IPS-18c (cell line): ENCODE data around the gene UBE2E2.

Experiments used
- H3K4me3 ChIP-seq: 2 replicates; pipeline ENCODE4 v1.7.0; 2013; ENCODE audit warnings: low read depth, mild to moderate bottlenecking, low read length, moderate library complexity; ENCODE audit not compliant: insufficient read depth
- H3K9me3 ChIP-seq: one replicate; pipeline ENCODE4 v1.6.1; 2013; ENCODE audit warnings: mild to moderate bottlenecking, low read length, moderate library complexity; ENCODE audit not compliant: control insufficient read depth, insufficient read depth

UBE2E2 gene

DNA sequence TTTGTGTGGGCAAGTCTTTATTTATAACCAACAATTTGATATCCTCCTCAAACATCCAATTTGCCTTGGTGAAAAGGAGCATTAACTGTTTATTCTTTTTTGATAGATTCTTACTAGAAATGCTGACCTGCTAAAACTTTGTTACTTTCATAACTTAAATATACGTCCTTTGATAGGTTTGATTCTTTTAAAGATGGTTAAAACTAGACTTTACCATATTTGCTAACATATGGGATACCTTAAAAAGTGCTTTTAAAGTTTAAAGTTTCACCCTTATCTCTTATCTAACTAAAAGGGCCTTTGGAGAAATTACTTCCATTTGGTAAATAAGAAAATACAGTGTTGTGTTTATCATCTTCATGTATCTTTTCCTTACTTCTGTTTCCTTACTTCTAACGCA, 336.1 kb downstream of the UBE2E2 start:
- Histone ChIP-seq H3K4me3 (no peak overlapping the region), H3K9me3 (no peaks in the 10 kb centered on the region)

DNA sequence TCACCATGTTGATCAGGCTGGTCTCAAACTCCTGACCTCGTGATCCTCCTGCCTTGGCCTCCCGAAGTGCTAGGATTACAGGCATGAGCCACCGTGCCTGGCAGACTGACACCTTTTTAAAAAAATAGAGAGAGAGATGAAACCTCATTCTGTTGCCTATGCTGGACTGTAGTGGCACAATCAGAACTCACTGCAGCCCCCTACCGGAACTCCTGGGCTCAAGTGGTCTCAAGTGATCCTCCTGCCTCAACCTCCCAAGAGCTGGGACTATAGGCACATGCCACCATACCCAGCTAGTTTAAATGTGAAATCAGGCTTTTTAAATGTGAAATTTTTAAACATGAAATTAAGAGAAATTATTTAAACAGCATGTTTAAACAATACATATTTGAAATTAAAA, 337.5 kb downstream of the UBE2E2 start:
- H3K9me3 ChIP-seq = no peaks in the 10 kb centered on the region
- H3K4me3 ChIP-seq = no peak overlapping the region

DNA sequence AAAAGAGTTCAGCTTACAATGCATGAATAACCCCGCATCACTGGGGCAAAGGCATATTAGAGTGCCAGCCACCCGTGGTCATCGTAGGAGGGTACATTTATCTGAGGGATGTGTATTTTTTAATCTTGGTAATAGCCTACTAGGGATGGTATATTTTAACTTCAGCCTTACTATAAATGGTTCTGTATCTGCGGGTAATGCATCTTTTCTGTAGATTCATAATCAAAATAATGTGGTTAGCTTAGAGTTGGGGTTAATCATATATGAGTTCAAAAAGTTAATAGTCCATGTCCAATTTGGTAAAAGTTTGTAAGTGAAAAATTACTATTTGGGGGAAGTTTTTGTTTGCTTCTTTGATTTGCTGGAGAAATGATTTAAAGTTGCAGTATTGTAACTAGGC, 339.0 kb downstream of the UBE2E2 start:
- Histone ChIP-seq H3K9me3 (no peaks in the 10 kb centered on the region), H3K4me3 (no peak overlapping the region)

DNA sequence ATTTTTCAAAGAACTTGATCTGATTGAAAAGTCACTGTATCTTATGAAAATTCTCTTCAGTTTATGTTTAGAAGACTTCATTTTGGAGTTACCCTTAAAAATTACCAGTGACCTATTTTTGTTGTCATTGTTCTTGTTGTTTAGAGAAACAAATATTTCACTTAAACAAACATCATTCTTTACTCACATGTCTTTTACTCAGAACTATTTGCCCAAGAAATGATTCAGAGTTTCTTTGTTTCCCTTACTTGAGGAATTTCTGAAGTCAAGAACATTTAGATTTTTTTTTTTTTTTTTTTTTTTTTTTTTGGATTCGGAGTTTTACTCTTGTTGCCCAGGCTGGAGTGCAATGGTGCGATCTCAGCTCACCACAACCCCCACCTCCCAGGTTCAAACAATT, 343.1 kb downstream of the UBE2E2 start:
- Histone ChIP-seq H3K9me3 (no peaks in the 10 kb centered on the region), H3K4me3 (no peak overlapping the region)

DNA sequence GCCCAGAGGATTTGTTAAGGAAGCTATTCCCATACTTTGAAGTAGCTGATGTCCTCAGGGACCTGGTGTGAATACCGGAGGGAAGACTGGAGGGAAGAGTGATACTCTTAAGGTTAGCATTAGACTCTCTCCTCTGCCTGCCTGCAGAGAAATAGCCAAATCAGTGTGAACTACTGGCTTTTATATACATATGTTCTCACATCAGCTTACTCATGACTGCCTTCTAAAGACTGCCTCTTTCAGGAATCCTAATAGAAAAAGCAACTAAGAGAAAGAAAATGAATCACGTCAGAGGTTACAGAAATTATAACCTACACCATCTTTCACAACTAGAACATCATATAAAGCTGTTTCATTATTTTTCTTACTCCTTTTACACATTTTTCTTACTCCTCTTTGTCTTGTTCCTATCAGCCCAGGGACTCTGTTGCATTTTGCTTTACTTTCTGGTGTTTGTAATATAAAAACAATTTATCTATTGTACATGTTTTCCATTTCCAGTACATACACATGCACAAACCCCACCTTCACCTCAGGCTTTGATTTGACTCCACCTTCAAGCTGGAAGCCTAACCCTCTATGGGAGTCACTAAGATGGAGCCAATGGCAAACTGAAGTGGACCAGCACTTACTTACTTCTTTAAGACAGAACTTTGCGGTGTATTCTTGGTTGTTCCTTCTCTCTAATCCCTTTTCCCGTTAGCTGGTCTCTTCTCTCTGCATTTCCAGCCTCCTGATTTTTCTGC, 345.0 kb downstream of the UBE2E2 start:
- no peaks in the 10 kb centered on the region for H3K9me3 ChIP-seq
- H3K4me3 ChIP-seq = no peak overlapping the region

DNA sequence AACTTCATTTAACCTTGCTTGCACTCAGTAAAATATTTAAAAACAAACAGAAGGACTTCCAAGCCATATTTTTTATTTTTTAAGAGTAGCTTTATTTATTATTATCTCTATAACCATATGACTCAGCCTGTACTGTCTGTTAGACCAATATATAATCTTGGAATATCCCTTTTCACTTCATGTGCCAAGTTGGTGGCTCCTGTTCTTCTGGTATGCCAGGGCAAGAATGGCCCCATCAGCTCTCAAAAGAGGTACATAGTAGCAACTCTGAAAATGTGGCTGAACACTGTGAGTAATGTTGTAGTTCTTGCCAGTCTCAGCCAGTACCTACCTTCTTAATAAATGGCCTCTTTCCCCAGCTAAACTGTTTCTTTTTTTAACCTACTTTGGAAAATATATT, 345.6 kb downstream of the UBE2E2 start:
- no peaks in the 10 kb centered on the region for H3K9me3 ChIP-seq
- H3K4me3 ChIP-seq = no peak overlapping the region

DNA sequence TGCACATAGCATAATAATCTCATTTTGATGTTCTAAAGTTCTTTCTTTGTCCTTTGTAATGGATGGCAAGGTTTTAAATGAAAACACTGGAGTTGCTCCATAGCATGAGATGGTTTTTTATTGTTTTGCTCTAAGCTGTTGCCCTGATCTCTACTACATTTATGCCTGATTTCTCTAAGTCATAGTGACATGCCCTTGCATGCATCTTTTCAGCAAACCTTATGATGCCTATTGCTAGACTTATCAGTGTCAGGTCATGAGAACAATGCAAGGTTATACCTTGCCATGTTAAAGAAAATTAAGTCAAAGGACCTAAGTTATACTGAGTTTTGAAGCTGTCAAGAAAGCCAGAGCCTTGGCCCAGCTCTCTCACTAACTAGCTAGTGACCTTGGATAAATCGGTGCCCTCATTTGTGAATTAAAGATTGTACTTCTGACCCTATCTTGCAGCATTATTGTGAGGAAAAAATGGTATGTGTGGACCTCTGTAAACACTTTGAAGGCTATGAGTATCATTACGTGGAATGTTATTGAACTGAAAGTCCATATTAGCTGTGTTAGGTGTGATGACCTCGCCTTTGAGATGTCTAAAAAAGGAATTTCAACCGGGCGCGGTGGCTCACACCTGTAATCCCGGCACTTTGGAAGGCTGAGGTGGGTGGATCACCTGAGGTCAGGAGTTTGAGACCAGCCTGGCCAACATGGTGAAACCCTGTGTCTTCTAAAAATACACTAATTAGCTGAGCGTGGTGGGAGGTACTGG, 346.2 kb downstream of the UBE2E2 start:
- Histone ChIP-seq H3K9me3 (no peaks in the 10 kb centered on the region), H3K4me3 (no peak overlapping the region)

DNA sequence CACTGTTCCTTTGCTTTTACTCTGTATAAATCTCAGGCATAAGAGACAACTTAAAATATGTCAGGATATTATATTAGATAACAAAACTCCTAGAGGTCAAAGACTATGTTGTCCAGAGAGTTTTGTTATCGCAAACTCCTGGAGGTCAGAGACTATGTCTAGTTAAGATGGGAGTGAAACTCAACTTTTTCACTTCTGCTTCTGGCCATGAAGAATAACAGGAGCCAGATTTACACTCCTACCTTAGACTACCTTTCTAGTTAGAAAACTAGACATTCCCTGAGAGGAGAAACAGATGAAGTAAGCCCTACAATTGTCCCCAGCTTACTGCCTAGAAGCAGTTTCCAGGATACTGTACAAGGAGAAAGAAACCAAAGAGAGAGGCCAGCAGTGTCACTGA, 347.3 kb downstream of the UBE2E2 start:
- Histone ChIP-seq H3K4me3 (no peak overlapping the region), H3K9me3 (no peaks in the 10 kb centered on the region)

DNA sequence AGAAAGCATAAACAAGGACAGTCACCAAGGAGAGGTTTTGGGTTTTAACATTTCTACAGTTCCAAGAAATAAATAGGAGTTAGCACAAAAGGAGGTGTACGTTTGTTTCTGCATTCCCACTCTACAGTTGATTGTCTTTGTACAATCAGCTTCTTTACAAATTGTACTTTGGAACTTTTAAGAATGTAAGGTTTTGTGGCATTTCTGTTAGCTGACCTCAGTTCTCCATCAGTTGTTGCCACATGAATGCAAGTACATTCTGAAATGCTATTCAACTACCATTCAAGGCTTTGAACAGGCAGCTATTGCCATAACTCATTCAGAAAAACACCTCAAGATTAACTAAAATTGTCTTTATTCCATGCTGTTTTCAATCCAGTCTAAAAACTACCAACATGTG, 349.4 kb downstream of the UBE2E2 start:
- Histone ChIP-seq H3K4me3 (no peak overlapping the region), H3K9me3 (no peaks in the 10 kb centered on the region)

DNA sequence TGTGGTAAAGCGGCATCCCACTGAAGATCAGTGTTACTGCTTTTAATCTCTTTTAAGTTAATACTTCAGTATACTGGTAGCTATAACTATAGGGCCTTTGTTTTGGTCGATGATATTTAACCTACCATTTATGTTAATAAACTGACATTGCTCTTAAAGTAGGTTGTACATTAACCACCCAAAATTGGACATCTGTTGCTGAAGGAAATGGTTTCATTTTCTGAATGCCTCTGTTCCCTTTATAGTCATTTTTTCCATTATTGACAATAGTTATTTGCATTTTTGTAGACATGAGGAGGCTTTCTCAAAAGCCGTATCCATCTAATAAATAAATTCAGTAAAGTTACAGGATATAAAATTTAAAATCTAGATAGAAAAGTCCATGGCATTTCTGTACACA, 350.2 kb downstream of the UBE2E2 start:
- Histone ChIP-seq H3K4me3 (no peak overlapping the region), H3K9me3 (no peaks in the 10 kb centered on the region)

DNA sequence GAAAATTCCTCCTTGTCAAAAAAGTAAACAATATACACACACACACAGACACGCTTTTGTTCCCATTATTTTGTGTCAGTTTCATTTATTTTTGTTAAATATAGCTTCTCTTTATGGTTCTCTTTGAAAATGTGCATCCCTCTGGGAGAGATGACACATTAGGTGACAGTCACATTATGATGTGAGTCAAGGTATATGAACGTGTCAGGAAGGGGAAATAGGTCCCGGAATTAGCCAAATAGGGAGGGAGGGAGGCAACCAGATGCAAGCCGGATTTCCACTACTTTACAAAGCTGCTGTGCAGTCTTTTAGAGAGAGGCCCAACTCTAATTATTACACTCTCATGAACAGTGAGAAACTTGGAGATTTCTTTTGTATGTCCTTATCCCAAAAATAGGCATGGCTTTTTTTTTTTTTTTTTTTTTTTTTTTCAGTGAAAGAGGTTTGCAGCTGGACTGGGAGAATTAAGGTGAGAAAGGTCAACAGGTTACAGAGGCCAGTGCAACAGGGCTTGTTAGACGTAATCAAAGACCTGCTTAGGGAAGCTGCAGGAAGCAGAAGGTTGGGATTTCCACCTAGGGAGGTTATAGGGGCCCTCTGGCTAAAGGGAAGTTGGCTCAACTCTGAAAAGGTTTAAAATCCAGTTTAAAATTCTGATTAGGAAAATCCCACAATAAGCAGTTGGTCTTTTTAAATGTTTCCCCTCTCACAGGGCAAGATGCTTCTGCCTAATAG, 362.1 kb downstream of the UBE2E2 start:
- no peak overlapping the region for H3K4me3 ChIP-seq

DNA sequence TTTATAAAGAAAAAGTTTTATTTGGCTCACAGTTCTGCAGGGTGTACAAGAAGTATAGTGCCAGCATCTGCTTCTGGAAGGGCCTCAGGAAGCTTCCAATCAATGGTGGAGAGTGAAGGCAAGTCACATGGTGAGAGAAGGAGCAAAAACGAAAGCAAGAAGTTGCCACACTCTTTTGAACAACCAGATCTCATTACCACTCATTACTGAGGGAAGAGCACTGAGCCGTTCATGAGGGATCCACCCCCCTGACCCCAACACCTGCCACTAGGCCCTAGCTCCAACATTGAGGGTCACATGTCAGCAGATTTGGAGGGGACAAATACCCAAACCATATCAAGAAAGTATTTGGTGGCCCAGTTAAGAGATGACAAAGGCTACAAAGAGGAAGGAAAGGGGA, 363.4 kb downstream of the UBE2E2 start:
- H3K4me3 ChIP-seq = no peak overlapping the region
- no peaks in the 10 kb centered on the region for H3K9me3 ChIP-seq

More for the DNA sequence above, 362.1 kb downstream of the UBE2E2 start:
- H3K9me3 ChIP-seq = no peaks in the 10 kb centered on the region

DNA sequence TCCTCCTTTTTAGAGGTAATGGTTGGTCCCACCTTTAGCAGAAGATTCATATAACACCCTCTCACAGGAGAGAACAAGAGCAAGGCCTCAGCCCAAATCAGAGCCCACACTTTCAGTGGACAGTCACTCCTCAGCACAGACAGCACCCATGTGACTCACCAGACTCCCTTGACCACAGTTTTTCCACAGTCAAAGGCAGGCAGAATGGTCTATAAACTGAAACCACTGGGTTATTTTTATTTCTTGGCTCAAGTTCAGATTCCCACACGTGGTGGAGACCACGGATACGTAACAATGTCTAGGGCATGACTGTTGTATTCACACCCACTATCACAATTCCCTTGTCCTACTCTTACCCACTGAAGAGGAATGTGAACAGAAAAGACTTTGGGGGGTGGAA, 364.8 kb downstream of the UBE2E2 start:
- Histone ChIP-seq H3K4me3 (no peak overlapping the region), H3K9me3 (no peaks in the 10 kb centered on the region)

DNA sequence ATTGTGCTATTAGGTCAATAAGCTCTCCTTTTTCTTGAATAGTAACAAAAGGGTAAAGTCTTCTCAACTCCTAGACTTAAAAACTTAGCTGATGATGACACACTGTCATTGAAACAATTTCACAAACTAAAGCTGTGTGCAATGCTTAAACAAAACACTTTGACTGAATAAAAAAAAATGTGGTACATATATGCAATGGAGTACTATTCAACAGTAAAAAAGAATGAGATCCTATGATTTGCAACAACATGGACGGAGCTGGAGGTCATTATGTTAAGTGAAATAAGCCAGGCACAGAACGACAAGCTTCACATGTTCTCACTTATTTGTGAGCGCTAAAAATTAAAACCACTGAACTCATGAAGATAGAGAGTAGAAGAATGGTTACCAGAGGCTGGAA, 370.7 kb downstream of the UBE2E2 start:
- H3K9me3 ChIP-seq = no peaks in the 10 kb centered on the region
- no peak overlapping the region for H3K4me3 ChIP-seq

DNA sequence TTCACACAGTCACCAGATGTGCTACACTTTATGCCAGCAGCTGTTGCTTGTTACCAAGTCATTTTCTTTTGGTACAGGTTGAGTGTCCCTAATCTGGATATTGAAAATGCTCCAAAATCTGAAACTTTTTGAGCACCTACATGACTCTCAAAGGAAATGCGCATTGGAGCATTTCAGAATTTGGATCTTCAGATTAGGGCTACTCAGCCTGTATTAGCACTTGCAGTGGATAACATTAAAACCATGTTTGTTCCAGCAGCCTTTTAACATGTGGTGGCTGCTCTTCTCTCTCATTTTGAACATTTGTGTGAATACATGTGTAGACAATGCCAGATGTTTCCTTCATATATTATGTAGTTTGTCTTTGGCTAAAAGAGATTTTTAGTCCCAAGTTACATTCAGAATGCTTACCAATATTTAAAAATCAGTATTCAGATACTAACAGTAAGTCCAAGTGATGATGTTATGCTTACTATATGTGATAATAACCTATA, 371.7 kb downstream of the UBE2E2 start:
- H3K4me3 ChIP-seq = no peak overlapping the region
- no peaks in the 10 kb centered on the region for H3K9me3 ChIP-seq

DNA sequence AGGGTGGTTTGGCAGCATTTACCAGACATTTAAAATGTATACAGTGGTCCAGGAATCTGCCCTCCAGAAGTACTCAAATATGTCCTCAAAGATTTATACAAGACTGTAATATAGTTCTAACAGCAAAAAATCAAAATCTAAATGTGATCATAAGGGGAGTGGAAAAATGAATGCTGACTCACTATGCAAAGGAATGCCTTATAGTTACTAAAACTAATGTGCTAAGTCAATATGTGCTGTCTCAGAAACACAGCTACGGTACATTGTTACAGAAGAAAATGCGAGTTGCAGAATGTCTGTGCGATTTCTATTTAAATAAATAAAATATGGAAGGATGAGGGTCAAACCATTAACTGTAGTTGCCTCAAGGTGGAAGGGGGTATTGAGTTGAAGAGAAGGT, 372.6 kb downstream of the UBE2E2 start:
- no peak overlapping the region for H3K4me3 ChIP-seq
- H3K9me3 ChIP-seq = no peaks in the 10 kb centered on the region

DNA sequence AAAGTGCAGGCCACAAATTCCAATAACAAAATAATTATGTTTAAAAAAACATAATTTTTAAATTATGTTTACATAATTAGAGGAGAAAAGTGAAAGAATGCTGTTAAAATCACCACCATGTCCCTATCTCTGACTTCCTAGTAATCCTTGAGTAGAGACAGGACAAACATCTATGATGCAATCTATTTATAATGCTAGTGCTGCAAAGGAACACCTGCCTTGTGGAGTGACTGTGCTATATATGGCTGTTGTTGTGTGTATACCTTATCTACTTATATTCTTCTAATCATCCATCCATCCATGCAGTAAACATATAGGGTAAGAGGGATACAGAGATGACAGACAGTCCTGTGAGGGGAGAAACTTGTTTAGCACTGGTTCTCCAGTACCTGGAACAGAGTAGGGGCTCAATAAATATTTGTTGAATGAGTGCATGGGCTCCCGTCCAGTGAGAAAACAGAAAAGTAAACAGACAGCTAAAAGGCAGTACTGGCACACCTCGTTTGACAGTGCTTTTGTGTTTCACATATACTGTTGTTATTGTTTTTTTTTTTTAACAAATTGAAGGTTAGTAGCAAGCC, 373.3 kb downstream of the UBE2E2 start:
- Histone ChIP-seq H3K9me3 (no peaks in the 10 kb centered on the region), H3K4me3 (no peak overlapping the region)
